Left cardiac atrium (tissue), 4 donors: Measurements from ENCODE around the gene SLC49A4. TPM values are rescaled to one million over a fixed set of nuclear protein-coding genes. Genes with fewer than 3 reads are reported as not detected.

Experiments
- ATAC-seq, 2 donors: fragments of 200-7000 bp; cut with Tn5 transposase; one replicate each; pipeline ENCODE4 v1.9.1; 2020; ENCODE audit warnings: mild to moderate bottlenecking in 2 of 2, moderate library complexity in 2 of 2
- DNase-seq: peaks from one replicate; pipeline ENCODE4 v3.0.0-alpha.2; 2020
- intact Hi-C, 2 donors: fragments of 100-400 bp; cut with DNase I; formaldehyde crosslinking; loops; one replicate each; pipeline versions ENCODE4 v1.14.1 to v1.15.1; 2022 to 2023
- total RNA-seq, 2 donors: library from RNA; stranded (reverse); fragmentation: NEBNext Ultra II Directional; extraction: Animal tissue kit (Norgen Biotek cat#: 25700); gene quantifications; one replicate each; pipeline ENCODE4 v1.2.1, GENCODE V29; 2021
- donor health status: DM: no; HTN: yes; CAD: no.
- donor health status: DM: no; HTN: yes; CAD: no; lungs with severe emphysema.
- donor health status: DM: yes; HTN: yes; CAD: no.
- donor health status: Dilated cardiomyopathy.

SLC49A4 gene
- total RNA-seq, 2 donors from 2014 or later: 16.8 to 23.2 TPM

DNA sequence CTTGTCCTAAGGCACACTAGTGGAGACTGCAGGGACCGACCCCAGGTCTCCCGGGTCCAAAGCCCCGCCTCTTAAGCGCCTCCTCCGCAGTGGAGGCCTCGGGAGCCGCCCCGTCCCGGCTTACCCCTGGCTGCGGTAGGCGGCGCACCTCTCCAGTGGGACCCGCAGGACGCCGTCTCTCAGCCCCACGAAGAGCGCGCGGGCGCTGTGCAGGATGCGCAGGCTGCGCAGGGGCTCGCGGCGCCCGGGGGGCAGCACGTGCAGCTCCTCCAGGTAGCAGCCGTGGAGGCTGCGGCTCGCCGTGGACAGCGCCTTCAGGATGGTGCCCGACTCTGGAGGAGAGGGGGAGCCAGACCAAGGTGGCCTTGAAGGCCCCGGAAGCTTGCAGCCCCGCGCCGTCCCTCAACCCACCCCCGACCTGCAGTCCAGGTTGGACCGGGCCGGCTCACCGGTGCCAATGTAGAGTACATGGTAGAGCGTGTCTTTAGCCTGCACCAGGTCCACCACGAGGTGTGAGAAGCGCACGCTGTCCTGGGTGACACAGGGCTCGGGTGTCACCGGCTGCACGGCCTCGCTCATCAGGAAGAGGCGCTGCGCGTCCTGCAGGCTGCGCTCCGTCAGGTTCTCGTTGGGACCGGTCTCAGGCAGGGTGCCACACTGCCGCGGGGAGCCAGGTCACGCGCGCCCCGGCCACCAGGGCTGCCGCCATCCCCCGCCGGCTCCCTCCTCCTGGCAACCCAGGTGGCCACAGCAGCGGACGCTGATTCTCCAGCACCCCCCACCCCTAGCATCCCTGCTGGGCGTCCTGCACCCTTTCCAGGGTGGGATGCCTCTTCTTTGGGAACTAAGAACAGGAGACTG lies 127.2 kb downstream of the SLC49A4 start:
- DNase-seq (no peak), ATAC-seq (peak in 1 of 2 donors; percentile 49)
- intact Hi-C loops: no loop called here

DNA sequence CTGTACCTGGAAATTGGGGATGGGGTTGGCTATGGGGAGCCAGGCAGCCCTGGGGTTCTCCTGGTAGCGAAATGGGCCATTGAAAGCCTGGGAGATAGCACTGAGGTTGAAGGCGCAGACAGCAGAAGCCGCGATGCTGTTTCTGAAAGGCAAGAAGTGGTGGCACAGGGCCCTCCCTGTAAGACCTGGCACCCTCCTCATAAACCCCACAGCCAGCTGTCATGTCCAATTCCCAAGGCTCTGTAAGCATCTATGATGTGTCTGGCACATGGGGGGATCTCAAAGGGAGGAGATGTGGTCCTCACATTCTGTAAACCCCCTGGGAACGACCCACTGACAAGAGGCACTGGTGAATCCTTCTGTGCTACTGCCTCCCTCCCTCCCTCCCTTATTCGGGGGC lies 128.7 kb downstream of the SLC49A4 start:
- DNase-seq: no peak
- intact Hi-C loops: no loop called here
- ATAC-seq: no peak

DNA sequence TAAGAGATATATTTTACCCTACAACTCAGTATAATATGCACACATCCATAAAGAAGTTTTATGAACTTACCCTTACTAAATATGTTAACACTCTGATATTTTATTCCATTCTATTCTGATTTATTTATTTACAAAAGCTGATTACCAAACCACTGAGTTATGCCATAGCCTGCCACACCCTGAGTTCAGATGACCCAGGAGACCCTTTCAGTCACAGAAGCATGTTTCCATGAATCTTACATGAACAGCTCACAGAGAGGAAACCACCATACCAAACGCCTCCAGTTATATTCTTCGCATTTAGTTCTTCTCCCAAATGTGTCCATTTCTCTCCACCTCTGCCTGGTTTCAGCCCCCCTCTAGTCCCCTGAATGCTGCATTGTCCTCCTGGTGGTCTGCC lies 129.2 kb downstream of the SLC49A4 start:
- intact Hi-C loops: no loop called here
- ATAC-seq (no peak), DNase-seq (no peak)

DNA sequence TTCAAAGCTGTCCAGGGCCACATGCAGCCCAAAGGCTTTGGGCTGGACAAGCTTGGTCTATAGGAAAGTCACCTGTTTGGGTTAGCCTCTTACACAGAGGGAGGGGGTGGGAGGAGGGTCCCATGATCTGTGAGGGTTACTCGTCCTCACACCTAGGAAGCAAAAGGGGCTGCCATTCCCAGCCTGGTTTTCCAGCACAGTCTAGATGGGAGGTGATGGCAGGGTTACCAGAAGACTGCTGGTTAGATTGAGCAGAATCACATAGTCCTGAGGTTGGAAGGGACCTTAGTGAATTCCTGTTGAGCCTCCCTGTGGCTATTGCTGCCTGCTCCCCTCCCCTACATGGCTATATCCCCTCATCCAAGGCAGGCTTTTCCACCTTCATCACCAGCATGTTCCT lies 130.9 kb downstream of the SLC49A4 start:
- intact Hi-C loops: no loop called here
- no peak for ATAC-seq
- no peak for DNase-seq

DNA sequence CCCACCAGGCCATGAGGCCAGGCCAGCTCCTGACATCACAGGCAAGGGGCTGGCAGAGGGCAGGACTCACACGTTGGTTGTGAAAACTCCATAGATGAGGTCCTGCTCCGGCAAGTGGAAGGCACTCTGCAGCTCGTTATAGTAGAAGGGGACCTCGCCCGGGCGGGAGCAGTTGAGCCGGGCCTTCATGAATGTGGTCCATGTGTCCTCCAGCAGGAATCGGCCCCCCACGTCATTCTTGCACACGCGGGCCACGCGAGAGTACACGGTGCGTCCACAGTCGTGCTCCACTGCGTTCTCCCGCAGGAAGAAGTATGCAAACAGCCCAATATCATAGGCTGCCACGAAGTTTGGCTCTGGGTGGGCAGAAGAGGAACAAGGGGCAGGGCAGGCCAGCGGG lies 131.5 kb downstream of the SLC49A4 start:
- intact Hi-C loops: no loop called here
- ATAC-seq (no peak), DNase-seq (no peak)

DNA sequence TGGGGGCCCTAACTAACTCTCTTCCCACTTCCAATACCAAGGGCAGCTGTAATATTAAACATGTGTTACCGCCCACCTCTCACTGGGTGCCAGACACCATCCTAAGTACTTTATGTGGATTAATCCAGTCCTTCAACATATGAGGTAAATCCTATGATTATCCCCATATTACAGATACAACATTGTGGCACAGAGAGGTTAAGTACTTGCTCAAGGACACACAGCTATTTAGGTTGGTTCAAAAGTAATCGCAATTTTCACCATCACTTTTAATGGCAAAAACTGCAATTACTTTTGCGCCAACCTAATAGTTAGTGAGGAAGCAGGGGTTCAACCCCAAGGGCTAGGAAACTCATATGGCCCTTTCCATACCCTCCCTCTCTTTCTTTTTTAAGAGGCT lies 131.9 kb downstream of the SLC49A4 start:
- no peak for DNase-seq
- no peak for ATAC-seq
- intact Hi-C loops: no loop called here

DNA sequence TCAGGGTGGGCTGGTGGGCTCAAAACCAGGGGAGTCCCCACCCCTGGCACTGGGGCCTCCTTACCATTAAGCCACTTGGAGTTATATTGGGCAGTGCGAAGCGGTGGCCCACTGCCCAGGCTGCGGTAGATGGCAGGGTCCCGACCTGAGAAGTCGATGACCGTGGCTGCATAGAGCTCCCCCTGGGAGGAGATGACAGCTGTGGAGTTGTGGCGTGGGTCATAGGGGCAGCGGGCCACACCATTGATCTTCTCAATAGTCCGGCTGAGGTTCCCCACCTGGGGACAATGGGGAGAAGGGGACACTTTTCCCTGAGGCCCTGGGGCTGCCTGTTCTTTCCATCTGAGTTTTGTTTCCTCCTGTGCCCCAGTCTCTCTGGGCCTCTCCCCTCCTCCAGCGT lies 132.9 kb downstream of the SLC49A4 start:
- intact Hi-C loops: no loop called here
- DNase-seq (no peak), ATAC-seq (no peak)

DNA sequence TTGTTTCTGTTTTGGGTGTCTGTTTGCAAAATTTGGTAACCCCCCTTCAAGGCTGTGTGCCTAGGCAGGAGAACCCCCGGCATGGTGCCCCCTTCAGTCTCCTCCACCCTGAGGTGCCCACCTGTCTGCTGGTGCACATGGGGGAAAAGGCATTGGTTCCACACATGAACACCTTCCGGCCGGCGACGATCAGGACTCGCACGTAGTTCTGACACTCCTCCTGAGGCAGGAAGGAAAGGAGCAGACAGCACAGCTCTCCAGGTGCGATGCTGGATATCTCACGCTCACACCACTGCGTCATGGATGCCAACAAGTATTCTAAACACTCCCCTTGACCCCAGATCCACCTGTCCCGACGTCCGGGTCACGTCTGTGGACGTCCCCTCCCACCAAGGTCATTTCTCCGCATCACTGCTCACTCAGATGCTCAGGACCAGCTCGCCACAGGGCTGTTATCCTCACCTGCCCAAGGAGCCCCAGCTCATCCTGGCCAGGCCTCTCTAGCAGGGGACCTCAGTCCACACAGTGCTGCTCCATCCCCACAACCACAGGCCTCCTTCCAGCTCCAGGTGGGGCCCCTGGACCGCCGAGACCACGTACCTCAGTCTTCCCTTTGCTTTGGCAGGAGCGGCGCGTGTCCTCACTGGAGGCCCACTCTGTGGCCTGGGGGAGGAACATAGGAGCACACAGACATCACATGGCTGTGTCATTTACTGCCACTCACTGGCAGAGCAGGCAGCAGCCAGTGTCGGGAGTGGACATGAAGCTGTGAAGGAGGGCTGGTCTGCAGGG lies 133.7 kb downstream of the SLC49A4 start:
- intact Hi-C loops: no loop called here
- DNase-seq: no peak
- no peak for ATAC-seq

DNA sequence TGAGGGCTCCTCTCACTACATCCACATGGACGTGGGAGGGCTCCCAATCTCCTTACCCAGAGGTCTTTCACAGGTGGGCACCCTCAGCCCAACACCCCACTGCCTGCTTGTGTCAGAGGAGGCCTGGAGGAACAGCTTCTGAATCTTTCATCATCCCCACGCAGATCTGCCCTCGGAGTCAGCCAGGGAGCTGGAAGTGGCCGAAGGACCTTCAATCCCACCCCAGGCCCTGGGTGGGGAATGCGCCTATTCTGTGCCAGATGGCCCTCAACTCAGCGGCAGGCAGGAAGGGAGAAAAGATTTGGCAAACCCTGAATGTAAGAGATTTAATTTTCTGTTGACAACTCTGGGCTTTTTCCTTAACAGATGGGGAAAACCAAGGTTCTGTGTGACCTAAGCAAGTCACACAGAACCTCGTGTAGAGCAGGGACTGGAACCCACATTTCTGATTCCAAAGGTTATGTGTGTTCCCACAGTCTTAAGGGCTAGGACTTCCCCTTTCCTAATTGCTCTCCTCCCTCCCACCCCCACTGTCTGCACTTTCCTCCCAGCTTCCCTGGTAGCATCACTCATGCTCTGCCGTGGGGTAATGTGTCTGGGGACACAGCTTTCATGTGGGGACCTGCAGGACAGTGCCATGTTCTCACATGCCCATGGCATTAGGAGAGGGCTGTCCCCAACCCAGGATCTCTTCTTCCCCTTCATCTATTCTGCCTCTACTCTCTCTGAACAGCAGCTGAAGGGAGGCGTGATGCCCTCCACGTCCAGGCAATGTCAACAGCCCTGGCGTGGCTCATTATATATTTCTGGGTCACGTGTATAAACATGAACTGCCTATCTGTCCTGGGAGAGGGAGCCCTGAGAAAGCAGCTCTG lies 134.6 kb downstream of the SLC49A4 start:
- no peak for DNase-seq
- intact Hi-C loops: no loop called here
- no peak for ATAC-seq

DNA sequence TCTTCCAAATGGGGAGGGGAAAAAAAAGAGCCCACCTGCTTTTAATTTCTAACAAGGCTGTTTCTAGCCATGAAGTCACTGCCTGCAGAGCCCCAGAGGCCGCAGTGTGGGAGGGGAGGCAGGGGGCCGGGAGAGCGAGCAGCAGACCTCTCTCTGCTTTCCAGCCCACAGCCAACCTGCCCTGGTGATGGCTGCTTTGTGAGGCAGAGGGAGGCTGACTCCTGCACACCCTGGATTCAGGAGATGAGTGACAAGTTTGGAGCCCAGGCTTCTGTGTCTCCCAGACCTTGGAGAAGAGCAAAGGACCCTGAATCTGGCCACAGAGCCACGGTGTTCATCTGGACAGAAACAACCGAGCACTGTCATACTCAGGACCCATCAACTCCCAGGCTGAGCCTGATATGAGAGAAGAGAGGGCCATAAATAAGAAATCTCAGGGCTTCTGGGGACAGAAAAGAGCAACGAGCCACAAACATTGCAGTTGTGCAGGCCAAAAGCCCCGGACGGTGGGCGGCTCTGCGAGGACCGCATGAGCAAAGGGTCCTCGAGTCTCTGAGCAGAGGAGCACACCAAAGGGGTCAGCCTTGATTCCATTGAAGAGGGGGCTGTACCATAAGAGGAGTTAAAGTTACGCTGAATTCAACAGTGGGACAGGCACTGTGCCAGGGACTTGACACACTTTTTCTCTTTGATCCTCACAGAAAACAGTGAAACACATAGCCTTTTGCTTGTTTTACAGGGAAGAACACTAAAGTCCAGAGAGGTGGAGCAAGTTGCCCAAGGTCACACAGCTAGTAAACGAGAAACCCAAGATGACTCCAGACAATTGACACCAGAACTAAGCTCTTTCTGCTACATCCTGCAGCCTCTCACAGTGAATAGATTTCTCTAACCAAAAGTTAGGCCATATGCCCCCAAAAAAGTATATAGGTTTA lies 135.5 kb downstream of the SLC49A4 start:
- no peak for DNase-seq
- no peak for ATAC-seq
- intact Hi-C loops: no loop called here

Other genes starting within 250 kb of the SLC49A4 start
- 10 to 100 TPM; 16.8 to 27.0 TPM for gene PARP9, start 230.8 kb upstream of the SLC49A4 start, total RNA-seq
- 10 to 100 TPM; 13.6 to 25.0 TPM for gene DTX3L, start 230.7 kb upstream of the SLC49A4 start, total RNA-seq
- gene PARP15, start 217.4 kb upstream of the SLC49A4 start, total RNA-seq: 1 to 10 TPM; 1.5 to 1.6 TPM
- gene PARP14, start 114.2 kb upstream of the SLC49A4 start, total RNA-seq: 10 to 100 TPM; 16.4 to 23.4 TPM
- gene HSPBAP1, start 1.2 kb upstream of the SLC49A4 start, total RNA-seq: 1 to 10 TPM; 6.2 to 6.3 TPM
- 1 to 10 TPM; 1.7 to 2.4 TPM for gene SEMA5B, start 232.7 kb downstream of the SLC49A4 start, total RNA-seq